Measurements from ENCODE around the gene ROGDI. TPM values are rescaled to one million over a fixed set of nuclear protein-coding genes. Genes with fewer than 3 reads are reported as not detected.

Gene ROGDI
- total and polyA plus RNA-seq, 2 of the 13 experiments (the other 11 are each of a cell fraction or from before 2014, with no cell fraction given): 19.2 to 42.1 TPM

- TF ChIP-seq KDM5A (IDR thresholded peaks at IDR 0.05; ENCODE audit: borderline replicate concordance, low read length) (peak; percentile 59; the same call in 1 of the 2 replicates), PBX2 (CRISPR knock-in tag; IDR thresholded peaks at IDR 0.05) (no peak), ZBTB49 (CRISPR knock-in tag; IDR thresholded peaks at IDR 0.05; ENCODE audit: borderline replicate concordance) (no peak), ZNF839 (CRISPR knock-in tag; IDR thresholded peaks at IDR 0.05; ENCODE audit: borderline replicate concordance) (0 out of 2 replicates have a peak, but pooled peaks have one; percentile 15), ZNF3 (CRISPR knock-in tag; IDR thresholded peaks at IDR 0.05) (no peak), CEBPG (CRISPR knock-in tag; IDR thresholded peaks at IDR 0.05) (no peak), FOXA3 (CRISPR knock-in tag; IDR thresholded peaks at IDR 0.05) (no peak; the same call in 1 of the 2 replicates), MXD3 (CRISPR knock-in tag; IDR thresholded peaks at IDR 0.05) (peak; percentile 32; the same call in 1 of the 2 replicates), ZNF850 (CRISPR knock-in tag; conservative IDR thresholded peaks at IDR 0.05) (no peak), ZNF362 (CRISPR knock-in tag; IDR thresholded peaks at IDR 0.05; ENCODE audit: borderline replicate concordance) (no peak; the same call in 1 of the 2 replicates), KDM1A (CRISPR knock-in tag; IDR thresholded peaks at IDR 0.05) (no peak), NAIF1 (CRISPR knock-in tag; IDR thresholded peaks at IDR 0.05; ENCODE audit: borderline replicate concordance) (no peak), ZNF660 (CRISPR knock-in tag; IDR thresholded peaks at IDR 0.05; ENCODE audit: borderline replicate concordance, low read depth) (no peak), GABPB1 (CRISPR knock-in tag; IDR thresholded peaks at IDR 0.05) (peak; percentile 82), ZNF367 (CRISPR knock-in tag; IDR thresholded peaks at IDR 0.05; ENCODE audit: borderline replicate concordance) (no peak; the same call in 1 of the 2 replicates), ZNF235 (CRISPR knock-in tag; IDR thresholded peaks at IDR 0.05; ENCODE audit: borderline replicate concordance) (peak; percentile 80; the same call in 1 of the 2 replicates), ZFX (CRISPR knock-in tag; IDR thresholded peaks at IDR 0.05; ENCODE audit: low read depth) (peak; percentile 78), NPAS2 (CRISPR knock-in tag; IDR thresholded peaks at IDR 0.05; ENCODE audit: borderline replicate concordance) (no peak), ZNF30 (CRISPR knock-in tag; IDR thresholded peaks at IDR 0.05) (no peak), ZNF451 (CRISPR knock-in tag; IDR thresholded peaks at IDR 0.05) (peak; percentile 37; the same call in 1 of the 2 replicates), ZFP36 (IDR thresholded peaks at IDR 0.05; ENCODE audit: borderline replicate concordance, low read depth, low read length, partially characterized antibody) (no peak), ZNF414 (CRISPR knock-in tag; IDR thresholded peaks at IDR 0.05) (no peak; the same call in 1 of the 2 replicates)
These were observed 44.7 kb upstream of the ROGDI start, which contains the start of the genes GLYR1 and UBN1 (continued) for GRCh38 chr16:4846901-4847773.
